NCI-H1092 (cell line): Measurements from ENCODE around the gene CDH12.
"Not testable (repeated sequence)": the region's sequence is repeated elsewhere in the genome, so short reads cannot be mapped to it uniquely, and the experiment has no call there.

Experiments used
- DNase-seq: peaks from one replicate; lab custom pipeline; 2025; lab: John Stamatoyannopoulos, UW

CDH12 gene

DNA sequence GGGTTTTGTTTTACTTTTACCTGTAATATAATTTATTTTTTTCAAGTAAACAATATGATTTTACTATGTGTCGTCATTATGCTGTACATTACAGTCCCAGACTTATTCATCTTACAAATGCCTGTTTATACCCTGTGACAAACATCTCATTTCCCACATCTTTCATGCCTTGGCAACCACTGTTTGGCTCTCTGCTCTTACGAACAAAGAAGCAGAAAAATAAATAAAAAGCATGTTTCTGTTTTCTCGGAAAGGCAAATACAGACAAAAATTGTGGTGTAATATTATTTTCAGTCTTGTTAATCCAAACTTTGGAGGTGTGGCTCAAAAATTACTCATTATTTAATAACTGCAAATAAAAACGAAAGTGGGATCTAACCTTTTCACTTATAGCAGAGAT, 393.0 kb downstream of the CDH12 start:
- DNase-seq, result no peak

GRCh38 chr5:22432905-22433304, 420.2 kb downstream of the CDH12 start:
- DNase-seq, result no peak

DNA sequence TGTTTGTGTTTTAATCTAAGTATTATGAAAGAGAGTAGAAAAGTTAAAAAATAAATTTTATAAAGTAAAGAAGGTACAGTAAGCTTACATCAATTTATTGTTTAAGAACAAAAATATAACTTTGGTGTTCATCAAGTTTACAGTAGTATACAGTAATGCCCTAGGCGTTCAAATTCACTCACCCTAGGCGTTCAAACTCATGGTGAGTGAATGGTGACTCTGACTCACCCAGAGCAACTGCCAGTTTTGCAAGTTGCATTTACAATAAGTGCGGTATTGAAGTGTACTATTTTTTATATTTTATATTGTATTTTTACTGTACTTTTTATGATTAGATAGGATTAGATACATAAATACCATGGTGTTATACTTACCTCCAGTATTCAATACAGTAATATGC, 421.3 kb downstream of the CDH12 start:
- DNase-seq, result no peak

DNA sequence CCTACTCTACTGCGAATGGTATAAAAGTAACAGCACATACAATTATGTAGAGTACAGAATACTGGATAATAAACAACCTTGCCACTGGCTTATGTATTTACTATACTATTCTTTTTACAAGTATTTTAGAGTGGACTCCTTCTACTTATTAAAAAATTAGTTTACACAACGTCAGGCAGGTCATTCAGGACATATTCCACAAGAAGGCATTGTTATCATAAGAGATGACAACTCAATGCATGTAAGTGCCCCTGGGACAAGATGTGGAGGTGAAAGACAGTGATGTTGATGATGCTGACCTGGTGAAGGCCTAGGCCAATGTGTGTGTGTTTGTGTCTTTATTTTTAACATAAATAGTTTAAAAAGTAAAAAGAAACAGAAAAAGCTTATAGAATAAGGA, 421.7 kb downstream of the CDH12 start:
- no peak for DNase-seq

DNA sequence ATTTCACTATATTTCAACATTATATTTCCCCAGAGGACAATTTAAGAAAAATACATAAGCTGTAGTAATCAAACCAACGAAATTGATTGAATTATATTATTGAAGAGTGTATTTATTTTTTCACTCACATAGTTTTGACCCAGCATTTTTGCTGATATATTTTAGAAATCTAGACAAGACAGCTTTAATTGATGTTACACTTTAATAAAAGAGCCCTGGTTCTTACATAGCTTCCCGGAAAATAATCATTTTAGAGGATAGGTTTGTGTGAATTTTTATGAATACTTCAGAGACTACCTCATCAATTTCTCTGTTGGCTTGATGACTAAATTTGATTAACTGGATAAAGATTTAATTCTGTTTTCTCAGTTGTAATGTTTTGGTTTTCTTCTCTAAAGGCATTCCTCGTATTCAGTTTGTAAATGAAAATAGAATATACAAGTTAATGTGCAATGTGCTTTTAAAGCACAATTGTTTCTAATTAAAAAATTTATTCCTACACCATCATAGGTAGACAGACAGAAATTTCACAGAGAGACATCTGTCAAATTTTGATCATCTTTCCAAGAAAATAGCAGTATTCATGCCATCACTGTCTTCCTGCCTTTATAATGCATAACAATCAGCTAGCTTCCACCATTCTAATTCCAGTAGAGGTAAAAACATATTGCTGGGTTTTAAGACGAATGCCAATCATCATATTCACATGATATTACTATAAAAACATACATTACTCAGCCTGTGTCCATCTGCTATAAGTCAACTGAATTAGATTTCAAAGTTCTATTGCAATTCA, 441.4 kb downstream of the CDH12 start:
- DNase-seq, result no peak

DNA sequence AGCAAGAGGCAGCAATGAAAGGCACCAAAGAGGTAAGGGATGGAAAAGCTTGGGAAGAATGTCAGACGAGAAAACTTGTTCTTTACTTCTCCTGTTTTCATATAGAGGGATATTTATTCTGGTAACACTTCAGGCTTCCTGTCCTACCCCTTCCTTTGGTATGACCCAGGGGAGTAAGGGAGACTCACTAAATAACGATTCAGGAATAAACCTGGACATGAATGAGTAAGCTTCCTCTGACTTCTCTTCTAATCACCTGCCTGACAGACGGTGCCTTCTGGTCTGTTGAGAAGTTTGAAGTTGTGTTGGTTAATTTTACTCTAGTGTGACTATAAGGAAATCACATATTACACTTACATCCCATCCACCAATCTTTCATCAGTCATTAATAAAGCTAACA, 461.2 kb downstream of the CDH12 start:
- DNase-seq, result no peak

GRCh38 chr5:22390888-22391287, 462.3 kb downstream of the CDH12 start:
- no peak for DNase-seq

- no peak for DNase-seq
Observed at GRCh38 chr5:22372826-22373660, 480.1 kb downstream of the CDH12 start.

- no peak for DNase-seq
Observed at GRCh38 chr5:22372376-22372775, 480.8 kb downstream of the CDH12 start.

- DNase-seq, result no peak
Observed at GRCh38 chr5:22354956-22355355, 498.2 kb downstream of the CDH12 start.

- DNase-seq, result no peak
Observed at GRCh38 chr5:22352493-22352892, 500.7 kb downstream of the CDH12 start.

DNA sequence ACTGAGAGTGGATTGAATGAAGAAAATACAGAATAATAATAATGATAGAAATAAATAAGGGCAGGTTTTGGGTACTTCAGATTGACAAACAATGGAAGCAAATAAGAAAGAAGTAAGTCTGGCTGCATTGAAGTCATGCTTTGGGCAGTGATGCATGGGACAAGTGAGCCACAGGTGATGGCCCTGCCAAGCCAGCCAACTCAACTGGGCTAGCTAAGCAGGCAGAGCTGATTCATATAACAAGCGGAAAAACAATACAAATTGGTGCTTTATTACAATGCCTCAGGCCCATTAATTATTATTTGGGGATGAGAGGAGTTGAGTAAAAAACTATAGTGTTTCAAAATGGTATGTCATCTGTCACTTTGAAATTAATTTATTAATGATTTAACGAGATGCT, 502.0 kb downstream of the CDH12 start:
- no peak for DNase-seq

DNA sequence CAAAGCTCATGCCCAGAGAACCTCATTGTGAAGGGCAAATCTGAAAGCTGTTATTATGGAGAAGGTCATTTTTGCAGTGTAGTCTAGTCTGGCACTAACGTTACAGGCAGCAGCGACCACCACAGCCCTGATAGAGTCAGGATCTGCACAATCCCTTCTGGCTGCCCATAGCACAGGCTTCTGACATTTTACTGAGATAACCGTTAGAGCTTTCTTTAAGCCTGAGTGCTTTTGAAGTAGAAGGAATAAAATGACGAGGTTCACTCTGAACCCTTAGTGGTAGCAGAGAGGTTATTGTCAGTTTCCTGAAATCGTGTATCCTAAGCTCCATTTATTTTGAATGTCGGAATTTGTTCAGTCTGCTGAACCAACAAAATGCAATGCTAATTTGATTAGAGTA, 505.1 kb downstream of the CDH12 start:
- DNase-seq, result no peak

- DNase-seq, result no peak
Observed at GRCh38 chr5:22344000-22344399, 509.1 kb downstream of the CDH12 start.

- DNase-seq, result no peak
Observed at GRCh38 chr5:22341406-22341805, 511.7 kb downstream of the CDH12 start.

- DNase-seq, result not testable (repeated sequence)
Observed at GRCh38 chr5:22332949-22333348, 520.2 kb downstream of the CDH12 start.

- no peak for DNase-seq
Observed at GRCh38 chr5:22329683-22330082, 523.5 kb downstream of the CDH12 start.

- DNase-seq, result no peak
Observed at GRCh38 chr5:22319798-22320197, 533.3 kb downstream of the CDH12 start.

GRCh38 chr5:22316294-22316693, 536.9 kb downstream of the CDH12 start:
- no peak for DNase-seq

DNA sequence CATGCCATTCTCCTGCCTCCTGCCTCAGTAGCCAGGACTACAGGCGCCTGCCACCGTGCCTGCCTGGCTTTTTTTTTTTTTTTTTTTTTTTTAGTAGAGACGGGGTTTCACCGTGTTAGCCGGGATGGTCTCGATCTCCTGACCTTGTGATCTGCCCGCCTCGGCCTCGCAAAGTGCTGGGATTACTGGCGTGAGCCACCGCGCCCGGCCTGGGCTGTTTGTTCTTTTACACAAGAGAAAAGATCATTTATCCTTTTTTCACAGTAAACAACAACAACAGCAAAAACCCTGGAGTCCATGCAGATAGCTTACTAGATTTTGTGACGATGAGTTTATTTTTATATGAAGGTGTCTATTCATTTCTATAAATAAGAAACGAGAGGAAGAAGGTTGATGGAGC, 538.1 kb downstream of the CDH12 start:
- not testable (repeated sequence) for DNase-seq

DNA sequence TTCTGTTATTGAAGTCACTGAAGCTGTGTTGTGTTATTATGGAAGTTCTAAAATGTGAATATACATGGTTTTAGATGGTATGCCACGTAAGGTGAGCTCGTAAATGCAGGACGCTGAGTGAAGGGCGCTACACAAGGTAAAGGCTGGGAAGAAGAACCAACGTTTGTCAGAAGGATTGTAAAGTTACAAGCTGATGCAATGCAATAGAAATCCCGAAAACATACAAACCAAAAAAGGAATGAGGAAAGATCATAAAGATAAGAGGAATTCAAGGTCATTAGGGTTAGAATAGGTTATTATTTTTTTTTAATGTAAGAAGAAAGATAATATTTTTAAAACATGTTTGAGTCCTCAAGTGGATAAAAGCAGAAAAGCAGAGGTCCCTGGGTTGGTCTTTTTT, 538.6 kb downstream of the CDH12 start:
- no peak for DNase-seq

GRCh38 chr5:22306011-22306410, 547.1 kb downstream of the CDH12 start:
- no peak for DNase-seq

DNA sequence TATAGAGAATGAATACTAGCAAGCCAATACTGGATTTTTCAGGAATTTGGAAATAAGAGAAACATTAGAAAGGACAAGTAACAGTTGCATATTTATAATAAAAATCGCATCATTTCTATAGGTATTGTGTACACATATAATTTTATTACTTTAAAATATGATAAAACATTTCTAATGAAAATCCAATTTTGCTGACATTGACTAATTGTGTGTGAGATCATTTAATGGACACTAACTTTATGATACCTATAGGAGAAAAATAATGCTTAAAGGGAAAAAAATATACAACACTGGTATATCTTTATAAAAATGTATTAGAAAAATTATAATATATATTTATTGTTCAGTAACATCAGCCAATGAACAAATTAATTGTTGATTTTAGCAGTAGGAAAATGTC, 557.3 kb downstream of the CDH12 start:
- no peak for DNase-seq
